Skin of body (tissue), 1 donor: ENCODE data around the gene OR6V1. TPM values are rescaled to one million over a fixed set of nuclear protein-coding genes. Genes with fewer than 3 reads are reported as not detected.

Experiments used
- total RNA-seq: library from RNA; depleted of rRNA; stranded (reverse); fragments of >200 nt; gene quantifications from one replicate; pipeline ENCODE4 v1.2.3, GENCODE V29; 2014

Gene OR6V1
- total RNA-seq, 1 donor from 2014 or later = not detected

Other genes with a start within 250 kb of the OR6V1 start
- gene EPHB6, start 197.3 kb upstream of the OR6V1 start, total RNA-seq = 34.7 TPM
- gene TRPV6, start 166.6 kb upstream of the OR6V1 start, total RNA-seq = 1.8 TPM
- gene TRPV5, start 118.6 kb upstream of the OR6V1 start, total RNA-seq = 0.10 TPM
- not detected for gene LLCFC1, start 112.9 kb upstream of the OR6V1 start, total RNA-seq
- 4.5 TPM for gene KEL, start 90.0 kb upstream of the OR6V1 start, total RNA-seq
- 0.20 TPM for gene OR9A2, start 25.2 kb upstream of the OR6V1 start, total RNA-seq
- not detected for gene PIP, start 79.7 kb downstream of the OR6V1 start, total RNA-seq
- not detected for gene TAS2R39, start 131.1 kb downstream of the OR6V1 start, total RNA-seq
- not detected for gene TAS2R40, start 169.7 kb downstream of the OR6V1 start, total RNA-seq
- 64.1 TPM for gene GSTK1, start 211.1 kb downstream of the OR6V1 start, total RNA-seq
- gene TMEM139, start 232.6 kb downstream of the OR6V1 start, total RNA-seq = 1.1 TPM
- gene CASP2, start 236.0 kb downstream of the OR6V1 start, total RNA-seq = 18.6 TPM